T-helper 17 cell (primary cell): ENCODE results near the gene IZUMO1. TPM values are rescaled to one million over a fixed set of nuclear protein-coding genes. Genes with fewer than 3 reads are reported as not detected.
"Not testable (repeated sequence)": the region's sequence is repeated elsewhere in the genome, so short reads cannot be mapped to it uniquely, and the experiment has no call there.

ENCODE experiments used
- ATAC-seq: fragments of 150-1000 bp; cut with Tn5 transposase; 2 replicates; pipeline ENCODE4 v1.10.0; 2021; ENCODE audit warnings: mild to moderate bottlenecking, moderate library complexity
- DNase-seq, 3 donors: peaks; one replicate each; pipeline versions ENCODE4 v3.0.0 to v3.0.0-alpha.2; 2020 to 2021
- H3K9me3 ChIP-seq: one replicate; pipeline ENCODE4 v1.7.0; 2013; ENCODE audit warnings: low read length, mild to moderate bottlenecking; ENCODE audit not compliant: control insufficient read depth, poor library complexity, severe bottlenecking
- H3K27ac Mint-ChIP-seq: one replicate; pipeline ENCODE4 v1.8.0; 2022; ENCODE audit warnings: mild to moderate bottlenecking, moderate library complexity, mixed read lengths
- H3K27me3 Mint-ChIP-seq: one replicate; pipeline ENCODE4 v1.8.0; 2022; ENCODE audit warnings: mixed read lengths
- H3K36me3 Mint-ChIP-seq: one replicate; pipeline ENCODE4 v1.8.0; 2022; ENCODE audit warnings: low read depth, mixed read lengths
- H3K4me1 Mint-ChIP-seq: one replicate; pipeline ENCODE4 v1.8.0; 2022; ENCODE audit warnings: mild to moderate bottlenecking, mixed read lengths
- H3K4me3 Mint-ChIP-seq: one replicate; pipeline ENCODE4 v1.8.0; 2022; ENCODE audit warnings: mild to moderate bottlenecking, moderate library complexity, mixed read lengths
- total RNA-seq, 4 donors: library from RNA in 2 of 4; stranded (reverse) in 2 of 4; gene quantifications; one replicate each; pipeline ENCODE4 v1.2.3 and lab custom pipeline; 2022 to 2026

Gene IZUMO1
- total RNA-seq (not detected), total RNA-seq (lab: John Stamatoyannopoulos, UW) (0 to 0.08 reads per million in 2 donors)

GRCh38 chr19:48746738-48747575 lies at the start of gene IZUMO1:
Gene IZUMO1, minus strand, starts transcription at chr19:48746909. Its CDS starts 1,050 bp downstream, at chr19:48745859.
- ATAC-seq = peak; percentile 79
- H3K9me3 ChIP-seq = no peaks in the 10 kb centered on the region
- no peak within 1 kb of the TSS for H3K27ac Mint-ChIP-seq
- H3K4me1 Mint-ChIP-seq = peaks cover 4% of the 10 kb centered on the region
- no peaks in the 10 kb centered on the region for H3K27me3 Mint-ChIP-seq
- DNase-seq = peak in 1 of 3 donors; percentile 43
- H3K36me3 Mint-ChIP-seq = no peaks in the 10 kb centered on the region
- peak within 1 kb of the TSS; percentile 50 for H3K4me3 Mint-ChIP-seq

GRCh38 chr19:48795685-48796070 lies 49.0 kb upstream of the IZUMO1 start:
- ATAC-seq = no peak
- Mint-ChIP-seq H3K4me3 (peak overlapping the region; percentile 89), H3K27ac (peak overlapping the region; percentile 43), H3K36me3 (no peaks in the 10 kb centered on the region), H3K4me1 (peaks cover 7% of the 10 kb centered on the region), H3K27me3 (no peaks in the 10 kb centered on the region)
- DNase-seq = no peak
- no peaks in the 10 kb centered on the region for H3K9me3 ChIP-seq

GRCh38 chr19:48795055-48795684 lies 48.5 kb upstream of the IZUMO1 start:
- DNase-seq (peak; percentile 67 to 76 (median 72)), ATAC-seq (peak; percentile 100)
- peak overlapping the region; percentile 43 for H3K27ac Mint-ChIP-seq
- H3K27me3 Mint-ChIP-seq = no peaks in the 10 kb centered on the region
- H3K4me1 Mint-ChIP-seq = peaks cover 5% of the 10 kb centered on the region
- H3K36me3 Mint-ChIP-seq = no peaks in the 10 kb centered on the region
- no peaks in the 10 kb centered on the region for H3K9me3 ChIP-seq
- H3K4me3 Mint-ChIP-seq = peak overlapping the region; percentile 89

- Mint-ChIP-seq H3K36me3 (no peaks in the 10 kb centered on the region), H3K27ac (no peak overlapping the region), H3K4me3 (peak overlapping the region; percentile 89), H3K27me3 (no peaks in the 10 kb centered on the region), H3K4me1 (peaks cover 4% of the 10 kb centered on the region)
- DNase-seq (no peak), ATAC-seq (no peak)
- H3K9me3 ChIP-seq = no peaks in the 10 kb centered on the region
These were observed 47.6 kb upstream of the IZUMO1 start for GRCh38 chr19:48794291-48794690.

- ATAC-seq (no peak), DNase-seq (no peak)
- no peaks in the 10 kb centered on the region for H3K36me3 Mint-ChIP-seq
- no peak overlapping the region for H3K27ac Mint-ChIP-seq
- H3K27me3 Mint-ChIP-seq = no peaks in the 10 kb centered on the region
- no peak overlapping the region for H3K4me3 Mint-ChIP-seq
- H3K9me3 ChIP-seq = no peaks in the 10 kb centered on the region
- H3K4me1 Mint-ChIP-seq = peaks cover 4% of the 10 kb centered on the region
These were observed 46.6 kb upstream of the IZUMO1 start for GRCh38 chr19:48793271-48793670.

- H3K27ac Mint-ChIP-seq, H3K36me3 Mint-ChIP-seq, H3K9me3 ChIP-seq, ATAC-seq, H3K4me3 Mint-ChIP-seq, H3K4me1 Mint-ChIP-seq, H3K27me3 Mint-ChIP-seq, DNase-seq: not testable (repeated sequence)
These were observed 40.6 kb upstream of the IZUMO1 start for GRCh38 chr19:48787331-48787730.

GRCh38 chr19:48786422-48786821 lies 39.7 kb upstream of the IZUMO1 start:
- H3K27ac Mint-ChIP-seq, H3K36me3 Mint-ChIP-seq, H3K4me3 Mint-ChIP-seq, H3K9me3 ChIP-seq, ATAC-seq, DNase-seq, H3K27me3 Mint-ChIP-seq, H3K4me1 Mint-ChIP-seq: not testable (repeated sequence)

GRCh38 chr19:48784527-48784926 lies 37.8 kb upstream of the IZUMO1 start:
- no peaks in the 10 kb centered on the region for H3K36me3 Mint-ChIP-seq
- no peak overlapping the region for H3K27ac Mint-ChIP-seq
- no peak overlapping the region for H3K4me3 Mint-ChIP-seq
- peaks cover 2% of the 10 kb centered on the region for H3K4me1 Mint-ChIP-seq
- peaks cover 6% of the 10 kb centered on the region for H3K27me3 Mint-ChIP-seq
- no peak for ATAC-seq
- no peaks in the 10 kb centered on the region for H3K9me3 ChIP-seq
- no peak for DNase-seq

- H3K9me3 ChIP-seq = no peaks in the 10 kb centered on the region
- H3K36me3 Mint-ChIP-seq = no peaks in the 10 kb centered on the region
- DNase-seq = no peak
- H3K4me1 Mint-ChIP-seq = peaks cover 2% of the 10 kb centered on the region
- ATAC-seq = no peak
- H3K27ac Mint-ChIP-seq = peak overlapping the region; percentile 2
- peaks cover 6% of the 10 kb centered on the region for H3K27me3 Mint-ChIP-seq
- H3K4me3 Mint-ChIP-seq = no peak overlapping the region
These were observed 34.1 kb upstream of the IZUMO1 start for GRCh38 chr19:48780631-48781391.

GRCh38 chr19:48779636-48780035 lies 32.9 kb upstream of the IZUMO1 start:
- H3K9me3 ChIP-seq = no peaks in the 10 kb centered on the region
- Mint-ChIP-seq H3K4me3 (no peak overlapping the region), H3K27ac (no peak overlapping the region), H3K27me3 (peaks cover 6% of the 10 kb centered on the region), H3K4me1 (peaks cover 2% of the 10 kb centered on the region), H3K36me3 (no peaks in the 10 kb centered on the region)
- ATAC-seq = no peak
- DNase-seq = no peak

GRCh38 chr19:48777720-48778119 lies 31.0 kb upstream of the IZUMO1 start:
- peaks cover 2% of the 10 kb centered on the region for H3K4me1 Mint-ChIP-seq
- H3K36me3 Mint-ChIP-seq = no peaks in the 10 kb centered on the region
- H3K27me3 Mint-ChIP-seq = peaks cover 6% of the 10 kb centered on the region
- ATAC-seq (no peak), DNase-seq (no peak)
- no peak overlapping the region for H3K4me3 Mint-ChIP-seq
- H3K9me3 ChIP-seq = no peaks in the 10 kb centered on the region
- peak overlapping the region; percentile 39 for H3K27ac Mint-ChIP-seq

- Mint-ChIP-seq H3K36me3 (no peaks in the 10 kb centered on the region), H3K27me3 (peaks cover under 1% of the 10 kb centered on the region), H3K4me1 (no peaks in the 10 kb centered on the region), H3K27ac (peak overlapping the region; percentile 39), H3K4me3 (no peak overlapping the region)
- no peak for ATAC-seq
- DNase-seq = no peak
- no peaks in the 10 kb centered on the region for H3K9me3 ChIP-seq
These were observed 30.4 kb upstream of the IZUMO1 start for GRCh38 chr19:48777139-48777538.

- Mint-ChIP-seq H3K4me3 (no peak overlapping the region), H3K27me3 (peaks cover 9% of the 10 kb centered on the region), H3K27ac (no peak overlapping the region), H3K36me3 (no peaks in the 10 kb centered on the region), H3K4me1 (no peaks in the 10 kb centered on the region)
- DNase-seq (no peak), ATAC-seq (no peak)
- no peaks in the 10 kb centered on the region for H3K9me3 ChIP-seq
These were observed 25.8 kb upstream of the IZUMO1 start for GRCh38 chr19:48772503-48772953.
